Inflammatory macrophage treated with lipopolysaccharide for 4 hours (primary cell): ENCODE results near the gene CCDC38.

Experiments
- DNase-seq: peaks from one replicate; pipeline ENCODE4 v3.0.0-alpha.2; 2020

The CCDC38 gene

GRCh38 chr12:95959107-95959506, 16.7 kb upstream of the CCDC38 start:
- DNase-seq, result peak; percentile 28

DNA sequence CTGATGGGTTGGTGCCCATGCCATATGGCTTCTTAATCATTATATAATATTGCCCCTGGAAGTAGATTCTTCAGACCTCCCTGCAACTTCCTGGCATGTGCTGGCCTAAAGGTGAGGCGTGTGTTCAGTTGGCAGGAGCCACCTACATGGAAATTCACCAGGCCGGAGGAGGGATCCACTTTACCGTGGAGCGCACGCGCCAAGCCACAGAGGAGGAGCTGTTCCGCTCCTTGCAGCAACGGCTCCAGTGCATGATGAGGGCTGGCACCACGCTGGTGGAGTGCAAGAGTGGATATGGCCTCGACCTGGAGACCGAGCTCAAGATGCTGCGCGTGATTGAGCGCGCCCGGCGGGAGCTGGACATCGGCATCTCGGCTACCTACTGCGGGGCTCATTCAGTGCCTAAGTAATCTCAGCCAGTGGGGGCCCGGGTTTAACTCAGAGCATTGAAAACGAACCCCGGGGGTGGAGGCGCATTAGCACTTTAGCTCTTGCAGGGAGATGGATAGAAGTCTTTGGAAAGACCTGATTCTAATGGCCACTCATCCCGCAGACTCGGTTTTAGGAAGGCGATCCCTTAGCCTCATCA, 14.2 kb upstream of the CCDC38 start:
- no peak for DNase-seq

DNA sequence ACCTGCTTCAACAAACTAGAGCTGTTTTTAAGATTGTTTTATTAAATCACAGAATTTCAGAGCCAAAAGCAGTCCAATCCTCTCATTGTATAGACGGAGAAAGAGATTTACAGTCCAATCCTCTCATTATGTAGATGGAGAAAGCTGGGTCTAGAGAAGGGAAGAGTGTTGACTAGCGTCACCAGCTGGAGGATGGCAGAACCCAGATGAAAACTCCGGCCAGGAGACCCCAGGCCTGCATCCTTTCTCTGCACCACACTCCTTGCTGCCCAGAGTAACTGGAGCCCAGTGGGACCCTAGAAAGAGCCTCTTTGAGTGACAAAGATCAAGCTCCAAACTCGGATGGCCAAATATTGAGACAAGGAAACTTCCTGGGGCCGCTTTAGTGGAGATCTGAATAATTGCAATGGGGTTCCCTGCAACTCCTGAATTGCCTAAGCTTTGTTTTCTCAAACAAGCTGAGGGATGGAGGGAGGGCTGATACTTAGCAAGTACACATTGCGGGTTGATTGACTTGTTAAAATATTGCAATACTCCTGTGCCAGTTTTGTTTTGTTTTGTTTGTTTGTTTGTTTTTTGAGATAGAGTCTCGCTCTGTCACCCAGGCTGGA, 13.2 kb upstream of the CCDC38 start:
- no peak for DNase-seq

DNA sequence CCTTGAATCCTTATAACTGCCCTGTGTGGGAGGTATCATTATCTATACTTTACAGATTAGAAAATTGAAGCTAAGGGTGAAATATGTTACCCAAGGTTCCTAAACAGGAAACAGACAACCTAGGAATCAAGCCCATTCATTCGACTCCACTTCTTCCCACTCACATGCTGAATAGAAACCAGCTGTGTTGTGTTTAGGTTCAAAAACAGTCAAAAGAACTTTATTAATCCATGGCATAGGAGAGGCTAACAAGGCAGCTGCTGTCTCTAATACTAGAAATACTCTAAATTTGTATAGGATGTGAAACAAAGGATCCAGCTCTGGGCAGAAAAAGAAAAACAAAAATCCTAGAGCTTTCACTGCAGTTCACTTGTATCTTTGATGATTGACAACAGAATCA, 10.6 kb upstream of the CCDC38 start:
- peak; percentile 27 for DNase-seq

GRCh38 chr12:95951515-95951914, 9.1 kb upstream of the CCDC38 start:
- DNase-seq, result peak; percentile 63

GRCh38 chr12:95949477-95950206, 7.2 kb upstream of the CCDC38 start:
- no peak for DNase-seq

- DNase-seq, result no peak
Measured at GRCh38 chr12:95944108-95944704, 1.8 kb upstream of the CCDC38 start.

DNA sequence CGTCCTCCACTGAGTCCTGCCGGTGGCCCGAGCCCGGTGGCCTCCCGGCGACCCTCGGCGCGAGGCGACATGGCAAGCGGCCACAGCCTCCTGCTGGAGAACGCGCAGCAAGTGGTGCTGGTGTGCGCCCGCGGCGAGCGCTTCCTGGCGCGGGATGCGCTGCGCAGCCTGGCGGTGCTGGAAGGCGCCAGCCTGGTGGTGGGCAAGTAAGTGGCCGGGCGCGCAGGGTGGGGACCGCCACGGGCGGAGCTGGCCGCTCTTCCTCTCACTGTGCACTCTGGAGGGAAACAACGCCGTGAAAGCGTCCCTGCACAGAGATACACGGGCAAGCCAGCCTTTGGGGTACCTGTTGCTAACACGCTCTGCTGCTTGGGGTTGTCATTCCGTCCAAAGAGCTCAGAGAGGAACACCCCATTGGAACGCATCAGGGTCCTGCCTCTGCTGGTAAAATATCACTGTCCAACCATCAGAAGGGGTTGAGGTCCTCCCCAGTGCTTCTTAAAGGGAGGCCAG, 972 bp upstream of the CCDC38 start, which contains the start of gene AMDHD1:
AMDHD1 (plus strand) TSS at position 2 of the 513 bp plus-strand sequence; CDS start at position 70, 68 bp downstream.
- DNase-seq, result peak; percentile 59

- DNase-seq, result no peak
Measured at GRCh38 chr12:95942101-95942523, 302 bp downstream of the CCDC38 start.

GRCh38 chr12:95940514-95940913, 1.9 kb downstream of the CCDC38 start:
- DNase-seq, result no peak

GRCh38 chr12:95922231-95922630, 20.2 kb downstream of the CCDC38 start:
- DNase-seq, result peak; percentile 13

DNA sequence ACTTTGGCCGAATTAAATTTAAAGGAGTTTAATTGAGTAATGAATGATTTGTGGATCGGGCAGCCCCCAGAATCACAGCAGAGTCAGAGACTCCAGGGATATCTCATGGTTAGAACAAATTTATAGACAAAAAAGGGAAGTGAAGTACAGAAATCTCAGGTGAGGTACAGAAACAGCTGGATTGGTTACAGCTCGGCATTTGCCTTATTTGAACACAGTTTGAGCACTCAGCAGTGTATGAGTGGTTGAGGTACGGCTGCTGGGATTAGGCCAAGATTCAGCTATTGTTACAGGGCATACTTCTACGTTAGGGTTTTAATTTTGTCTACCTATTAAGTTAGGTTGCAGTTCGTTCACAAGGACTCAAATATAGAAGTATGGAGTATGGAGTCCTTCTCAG, 23.3 kb downstream of the CCDC38 start:
- no peak for DNase-seq

- peak; percentile 60 for DNase-seq
Measured at GRCh38 chr12:95918194-95918993, 24.0 kb downstream of the CCDC38 start.

- DNase-seq, result no peak
Measured at GRCh38 chr12:95909871-95910270, 32.5 kb downstream of the CCDC38 start.

GRCh38 chr12:95908573-95908972, 33.8 kb downstream of the CCDC38 start:
- no peak for DNase-seq

DNA sequence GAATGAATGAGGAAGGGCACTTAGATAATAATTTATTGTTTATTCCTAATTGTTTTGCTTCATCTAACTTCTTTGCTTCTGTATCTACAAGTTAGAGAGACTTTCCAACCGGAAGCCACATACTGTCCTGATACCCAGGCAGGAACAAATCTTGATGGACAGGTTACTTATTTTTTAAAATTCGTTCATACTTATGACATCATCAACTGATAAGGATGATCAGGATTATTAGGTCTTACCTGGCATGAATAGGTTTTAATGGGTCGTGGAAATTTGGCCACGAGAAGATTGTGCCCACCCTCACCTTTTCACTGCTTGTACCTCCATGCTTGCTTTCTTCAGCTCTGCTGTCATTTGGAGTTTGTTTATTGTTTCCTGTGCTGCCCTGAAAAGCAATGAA, 44.3 kb downstream of the CCDC38 start:
- DNase-seq, result no peak

- DNase-seq, result no peak
Measured at GRCh38 chr12:95896846-95897245, 45.6 kb downstream of the CCDC38 start.

- DNase-seq, result no peak
Measured at GRCh38 chr12:95890958-95891357, 51.5 kb downstream of the CCDC38 start.

- DNase-seq, result no peak
Measured at GRCh38 chr12:95887311-95887710, 55.1 kb downstream of the CCDC38 start.

GRCh38 chr12:95884998-95885397, 57.4 kb downstream of the CCDC38 start:
- DNase-seq, result no peak

DNA sequence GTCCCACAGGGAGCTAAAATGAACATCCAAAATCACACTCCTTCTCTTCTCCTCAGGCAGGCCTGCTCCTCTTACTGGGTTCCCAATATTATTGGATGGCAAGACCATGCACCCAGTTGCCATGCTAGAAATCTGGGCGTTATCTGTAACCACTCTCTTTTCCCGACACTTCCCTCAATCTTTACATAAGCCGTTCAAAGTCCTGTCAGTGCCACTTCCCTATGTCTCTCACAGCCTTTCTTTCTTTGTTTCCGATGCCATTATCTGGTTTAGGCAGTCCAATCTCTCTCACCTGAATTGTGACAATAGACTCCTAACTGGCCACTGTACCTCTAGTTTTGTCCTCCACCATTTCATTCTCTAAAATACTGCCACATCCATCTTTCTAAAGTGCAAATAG, 59.5 kb downstream of the CCDC38 start:
- no peak for DNase-seq

DNA sequence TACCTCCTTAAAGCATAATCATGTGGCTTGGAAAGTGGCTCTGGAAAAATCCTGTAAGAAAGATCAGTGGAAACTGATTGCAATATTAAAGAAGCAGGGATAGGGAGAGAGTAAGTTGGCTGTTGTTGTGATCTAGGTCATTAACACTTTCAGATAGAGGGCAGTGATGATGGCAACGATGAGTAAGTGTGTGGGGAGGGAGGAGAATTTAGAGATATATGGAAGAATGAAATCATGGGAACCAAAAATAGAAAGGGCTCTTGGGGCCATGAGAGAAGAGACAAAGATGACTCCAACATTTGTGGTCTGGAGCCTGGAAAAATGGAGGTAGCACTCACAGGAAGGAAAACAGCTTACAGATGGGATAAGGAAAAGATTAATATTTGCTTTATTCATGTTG, 60.3 kb downstream of the CCDC38 start:
- DNase-seq, result no peak
